ENCODE results near the gene PLA2G6. TPM values are rescaled to one million over a fixed set of nuclear protein-coding genes. Genes with fewer than 3 reads are reported as not detected.

The PLA2G6 gene
- total RNA-seq, 5 donors from 2014 or later (not counting 1 experiment from before 2014, with no cell fraction given), result 93.6 to 197 (median 162) TPM

- peaks cover 5% of the 10 kb centered on the region for H3K36me3 Mint-ChIP-seq
- H3K27me3 Mint-ChIP-seq, result no peaks in the 10 kb centered on the region
- H3K4me1 ChIP-seq (ENCODE audit: control insufficient read depth in 1 of 2, extremely low read depth in 1 of 2, insufficient read depth in 2 of 2, low read length in 2 of 2), result peaks cover 0 to 10% of the 10 kb centered on the region in 2 experiments
- no peaks in the 10 kb centered on the region for H3K9me3 ChIP-seq
- ATAC-seq (replicated peaks in 1 of 4), result no peak
- H3K27ac ChIP-seq (ENCODE audit: low read length), result no peak overlapping the region
- no peaks in the 10 kb centered on the region for H3K9me3 Mint-ChIP-seq
- no peaks in the 10 kb centered on the region for H3K27me3 ChIP-seq (replicated peaks in 1 of 2; ENCODE audit: control insufficient read depth in 2 of 2, extremely low read depth in 1 of 2, insufficient read depth in 2 of 2, low read length in 1 of 2)
- DNase-seq, result no peak
- peaks cover 3 to 5% of the 10 kb centered on the region in 2 donors for H3K36me3 ChIP-seq (ENCODE audit: control insufficient read depth in 2 of 2, extremely low read depth in 1 of 2, insufficient read depth in 1 of 2, low read length in 1 of 2)
- peaks cover 10 to 14% (median 11%) of the 10 kb centered on the region in 3 donors for H3K4me1 Mint-ChIP-seq
- CTCF ChIA-PET, result no interaction called here
- 97% methylated on average over 9 of the region's 17 CpGs for whole genome bisulfite sequencing (ENCODE audit: insufficient coverage)
- POLR2A ChIA-PET, result no interaction called here
- H3K4me3 ChIP-seq (ENCODE audit: control insufficient read depth in 1 of 2, extremely low read depth in 1 of 2, low read length in 1 of 2), result no peak overlapping the region
- H3K27ac Mint-ChIP-seq, result no peak overlapping the region
- no peak overlapping the region for H3K4me3 Mint-ChIP-seq
These were observed 73.7 kb downstream of the PLA2G6 start for GRCh38 chr22:38107692-38108515.

GRCh38 chr22:38106814-38107578, 74.6 kb downstream of the PLA2G6 start:
- 85% methylated on average over 13 of the region's 17 CpGs for WGBS (ENCODE audit: insufficient coverage)
- DNase-seq (no peak), ATAC-seq (replicated peaks in 1 of 4) (no peak)
- H3K9me3 ChIP-seq, result no peaks in the 10 kb centered on the region
- Mint-ChIP-seq H3K36me3 (peaks cover 5% of the 10 kb centered on the region), H3K9me3 (no peaks in the 10 kb centered on the region), H3K27ac (no peak overlapping the region), H3K4me1 (peaks cover 10 to 14% (median 11%) of the 10 kb centered on the region in 3 donors), H3K4me3 (no peak overlapping the region), H3K27me3 (no peaks in the 10 kb centered on the region)
- POLR2A ChIA-PET, result no interaction called here
- CTCF ChIA-PET, result interaction anchor here in 1 of 2 donors (0.6 kb wide), 1 partner anchor 161 kb away, joined by 3 read pairs; no protein-coding TSS in a partner anchor
- no peaks in the 10 kb centered on the region for H3K27me3 ChIP-seq (replicated peaks in 1 of 2; ENCODE audit: control insufficient read depth in 2 of 2, extremely low read depth in 1 of 2, insufficient read depth in 2 of 2, low read length in 1 of 2)
- peaks cover 1 to 3% of the 10 kb centered on the region in 2 donors for H3K36me3 ChIP-seq (ENCODE audit: control insufficient read depth in 2 of 2, extremely low read depth in 1 of 2, insufficient read depth in 1 of 2, low read length in 1 of 2)
- no peak overlapping the region for H3K27ac ChIP-seq (ENCODE audit: low read length)
- H3K4me3 ChIP-seq (ENCODE audit: control insufficient read depth in 1 of 2, extremely low read depth in 1 of 2, low read length in 1 of 2), result no peak overlapping the region
- H3K4me1 ChIP-seq (ENCODE audit: control insufficient read depth in 1 of 2, extremely low read depth in 1 of 2, insufficient read depth in 2 of 2, low read length in 2 of 2), result peaks cover 0 to 10% of the 10 kb centered on the region in 2 experiments

- Histone ChIP-seq H3K4me1 (ENCODE audit: control insufficient read depth in 1 of 2, extremely low read depth in 1 of 2, insufficient read depth in 2 of 2, low read length in 2 of 2) (peaks cover 0 to 10% of the 10 kb centered on the region in 2 experiments), H3K4me3 (ENCODE audit: control insufficient read depth in 1 of 2, extremely low read depth in 1 of 2, low read length in 1 of 2) (no peak overlapping the region), H3K9me3 (no peaks in the 10 kb centered on the region), H3K36me3 (ENCODE audit: control insufficient read depth in 2 of 2, extremely low read depth in 1 of 2, insufficient read depth in 1 of 2, low read length in 1 of 2) (no peaks in the 10 kb centered on the region), H3K27me3 (replicated peaks in 1 of 2; ENCODE audit: control insufficient read depth in 2 of 2, extremely low read depth in 1 of 2, insufficient read depth in 2 of 2, low read length in 1 of 2) (no peaks in the 10 kb centered on the region), H3K27ac (ENCODE audit: low read length) (no peak overlapping the region)
- DNase-seq (peak in 1 of 35 experiments; percentile 14), ATAC-seq (replicated peaks in 1 of 4) (no peak)
- H3K27me3 Mint-ChIP-seq, result no peaks in the 10 kb centered on the region
- peaks cover 10 to 14% (median 13%) of the 10 kb centered on the region in 3 donors for H3K4me1 Mint-ChIP-seq
- H3K36me3 Mint-ChIP-seq, result peaks cover 5% of the 10 kb centered on the region
- 78% methylated on average over 2 of the region's 6 CpGs for WGBS (ENCODE audit: insufficient coverage)
- CTCF ChIA-PET, result no interaction called here
- H3K9me3 Mint-ChIP-seq, result no peaks in the 10 kb centered on the region
- POLR2A ChIA-PET, result interaction anchor here in 1 of 2 donors (0.6 kb wide), 1 partner anchor 493 kb away, joined by 3 read pairs; no protein-coding TSS in a partner anchor
- no peak overlapping the region for H3K4me3 Mint-ChIP-seq
- H3K27ac Mint-ChIP-seq, result no peak overlapping the region
These were observed 77.5 kb downstream of the PLA2G6 start for GRCh38 chr22:38104084-38104483.

- peaks cover 5% of the 10 kb centered on the region for H3K36me3 Mint-ChIP-seq
- POLR2A ChIA-PET, result interaction anchor here (0.6 to 0.7 kb wide), 2 partner anchors 492 to 1084 kb away, joined by 3 to 5 read pairs; partner anchors contain the start of gene TST (in 1 of the 2)
These were observed 78.0 kb downstream of the PLA2G6 start for GRCh38 chr22:38103641-38104040.

GRCh38 chr22:38098410-38099249, 83.0 kb downstream of the PLA2G6 start:
- H3K4me3 Mint-ChIP-seq, result no peak overlapping the region
- no peak overlapping the region for H3K27ac ChIP-seq (ENCODE audit: low read length)
- no peaks in the 10 kb centered on the region for H3K27me3 Mint-ChIP-seq
- ATAC-seq (replicated peaks in 1 of 4) (no peak), DNase-seq (no peak)
- H3K9me3 ChIP-seq, result no peaks in the 10 kb centered on the region
- H3K27me3 ChIP-seq (replicated peaks in 1 of 2; ENCODE audit: control insufficient read depth in 2 of 2, extremely low read depth in 1 of 2, insufficient read depth in 2 of 2, low read length in 1 of 2), result no peaks in the 10 kb centered on the region
- no peaks in the 10 kb centered on the region for H3K9me3 Mint-ChIP-seq
- peaks cover 16% of the 10 kb centered on the region for H3K36me3 Mint-ChIP-seq
- H3K4me1 Mint-ChIP-seq, result peaks cover 0 to 3% (median 2%) of the 10 kb centered on the region in 3 donors
- H3K36me3 ChIP-seq (ENCODE audit: control insufficient read depth in 2 of 2, extremely low read depth in 1 of 2, insufficient read depth in 1 of 2, low read length in 1 of 2), result peaks cover 0 to 2% of the 10 kb centered on the region in 2 donors
- no peak overlapping the region for H3K27ac Mint-ChIP-seq
- H3K4me3 ChIP-seq (ENCODE audit: control insufficient read depth in 1 of 2, extremely low read depth in 1 of 2, low read length in 1 of 2), result no peak overlapping the region
- ChIA-PET POLR2A (no interaction called here), CTCF (interaction anchor here in 1 of 2 donors (0.7 kb wide), 1 partner anchor 270 kb away, joined by 3 read pairs; no protein-coding TSS in a partner anchor)
- no peaks in the 10 kb centered on the region for H3K4me1 ChIP-seq (ENCODE audit: control insufficient read depth in 1 of 2, extremely low read depth in 1 of 2, insufficient read depth in 2 of 2, low read length in 2 of 2)
- 82% methylated on average over 5 of the region's 9 CpGs for WGBS (ENCODE audit: insufficient coverage)

More at GRCh38 chr22:38103641-38104040, 78.0 kb downstream of the PLA2G6 start:
- ATAC-seq (replicated peaks in 1 of 4) (no peak), DNase-seq (no peak)
- H3K27me3 Mint-ChIP-seq, result no peaks in the 10 kb centered on the region
- H3K4me3 Mint-ChIP-seq, result no peak overlapping the region
- Histone ChIP-seq H3K4me3 (ENCODE audit: control insufficient read depth in 1 of 2, extremely low read depth in 1 of 2, low read length in 1 of 2) (no peak overlapping the region), H3K9me3 (no peaks in the 10 kb centered on the region), H3K36me3 (ENCODE audit: control insufficient read depth in 2 of 2, extremely low read depth in 1 of 2, insufficient read depth in 1 of 2, low read length in 1 of 2) (no peaks in the 10 kb centered on the region), H3K27ac (ENCODE audit: low read length) (no peak overlapping the region), H3K4me1 (ENCODE audit: control insufficient read depth in 1 of 2, extremely low read depth in 1 of 2, insufficient read depth in 2 of 2, low read length in 2 of 2) (peaks cover 0 to 10% of the 10 kb centered on the region in 2 experiments), H3K27me3 (replicated peaks in 1 of 2; ENCODE audit: control insufficient read depth in 2 of 2, extremely low read depth in 1 of 2, insufficient read depth in 2 of 2, low read length in 1 of 2) (no peaks in the 10 kb centered on the region)
- no peaks in the 10 kb centered on the region for H3K9me3 Mint-ChIP-seq
- WGBS (ENCODE audit: insufficient coverage), result 90% methylated on average over 2 of the region's 8 CpGs
- H3K27ac Mint-ChIP-seq, result no peak overlapping the region
- CTCF ChIA-PET, result interaction anchor here in 1 of 2 donors (0.6 kb wide), 1 partner anchor 55 kb away, joined by 4 read pairs; no protein-coding TSS in a partner anchor
- H3K4me1 Mint-ChIP-seq, result peaks cover 10 to 14% (median 13%) of the 10 kb centered on the region in 3 donors
